GM18498 (cell line): ENCODE measurements around the gene PHETA2.
"Not testable (repeated sequence)": the region's sequence is repeated elsewhere in the genome, so short reads cannot be mapped to it uniquely, and the experiment has no call there.

Experiments used
- ATAC-seq: cut with Tn5 transposase; IDR thresholded peaks from one replicate; pipeline ENCODE4 v1.9.1; 2021; ENCODE audit warnings: mild to moderate bottlenecking, moderate library complexity; ENCODE audit not compliant: unreplicated experiment

The PHETA2 gene

DNA sequence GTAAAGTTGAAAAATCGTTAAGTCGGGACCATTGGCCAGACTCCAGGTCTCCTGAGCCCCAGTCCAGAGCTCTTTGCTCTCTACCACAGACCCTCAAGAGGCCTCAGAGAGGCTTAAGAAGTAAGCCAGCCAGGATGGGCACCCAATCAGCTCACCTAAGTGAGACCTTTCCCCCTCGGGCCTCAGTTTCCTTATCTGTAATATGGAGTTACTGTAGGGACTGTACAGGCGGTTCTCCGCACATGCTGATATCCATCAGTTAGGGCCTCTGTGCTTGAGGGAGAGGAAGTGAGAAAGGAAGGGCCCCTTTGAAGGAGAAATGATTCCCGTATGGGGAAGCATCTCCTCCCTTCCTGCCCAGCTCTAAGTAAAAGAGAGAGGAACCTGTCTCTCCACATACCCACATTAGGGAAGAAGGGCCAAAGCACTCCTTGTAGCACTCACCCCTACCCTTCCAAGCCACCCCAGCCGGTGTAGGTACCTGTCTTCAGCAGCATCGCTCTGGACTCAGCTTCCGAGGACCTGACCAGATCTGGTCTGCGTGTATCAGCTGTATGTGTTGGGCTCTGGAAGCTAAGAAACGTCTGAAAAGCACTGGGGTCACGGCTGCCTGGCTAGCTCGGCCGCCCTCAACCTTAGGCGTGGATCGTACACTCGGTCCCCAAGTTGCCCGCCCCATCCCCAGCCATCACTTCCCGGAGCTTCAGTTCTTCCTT, 4.1 kb upstream of the PHETA2 start:
- peak; percentile 13 for ATAC-seq

DNA sequence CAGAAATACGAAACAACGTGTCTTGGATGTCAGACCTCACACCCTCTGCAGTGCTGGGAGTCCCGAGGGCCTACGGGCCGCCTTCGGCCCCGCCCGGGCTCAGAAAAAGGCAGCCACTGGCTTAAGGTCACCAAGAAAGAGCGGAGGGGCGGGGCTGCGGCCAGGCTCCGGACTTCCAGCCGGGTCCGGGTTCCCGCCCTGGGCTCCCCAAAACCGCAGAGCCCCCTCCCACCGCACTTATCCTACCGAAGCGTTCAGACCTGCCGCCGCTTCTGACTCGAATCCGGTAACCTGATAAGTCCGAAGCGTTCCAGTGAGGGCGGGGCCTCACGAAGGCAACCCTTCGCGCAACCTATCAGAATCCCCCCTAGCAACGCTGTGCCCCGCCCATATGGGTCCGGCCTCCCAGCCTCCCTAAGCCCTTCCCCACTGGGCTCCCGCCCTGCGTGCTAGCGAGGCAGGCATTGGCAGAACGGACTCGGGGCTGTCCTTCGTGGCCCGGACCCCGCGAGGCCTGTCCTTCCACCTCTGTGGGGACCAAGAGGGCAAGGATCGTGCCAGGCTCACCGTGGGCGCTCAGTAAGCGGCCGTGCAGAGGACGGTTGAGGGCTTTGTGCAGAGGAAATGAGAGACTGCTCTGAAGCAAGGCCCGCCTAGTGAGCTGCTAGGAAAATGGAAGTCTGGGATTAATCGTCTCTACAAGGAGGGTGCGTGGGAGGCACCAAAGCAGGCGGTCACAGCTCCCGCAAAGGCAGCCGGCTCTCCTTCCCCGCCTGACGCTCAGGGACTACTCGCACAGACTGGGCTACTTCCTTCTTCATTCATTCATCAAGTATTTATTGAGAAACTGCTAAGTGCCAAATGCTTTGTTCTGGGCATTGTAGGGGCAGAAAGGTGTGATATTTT, 3.3 kb upstream of the PHETA2 start, which contains the start of gene NAGA:
TSS of gene NAGA (minus strand) at position 296 of the 906 bp plus-strand sequence. CDS start 515 bp downstream, outside the sequence.
- peak; percentile 92 for ATAC-seq

DNA sequence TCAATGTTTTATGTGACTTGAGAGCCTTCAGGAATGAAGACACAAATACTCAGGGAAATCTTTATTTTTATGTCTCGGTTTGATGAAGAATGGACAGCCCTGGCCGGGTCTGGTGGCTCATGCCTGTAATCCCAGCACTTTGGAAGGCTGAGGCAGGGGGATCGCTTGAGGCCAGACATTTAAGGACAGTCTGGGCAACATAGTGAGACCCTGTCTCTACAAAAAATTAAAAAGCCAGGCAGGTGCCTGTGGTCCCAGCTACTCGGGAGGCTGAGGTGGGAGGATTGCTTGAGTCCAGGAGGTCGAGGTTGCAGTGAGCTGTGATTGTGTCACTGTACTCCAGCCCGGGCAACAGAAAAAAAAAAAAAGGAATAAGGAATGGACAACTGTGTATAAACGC, 2.5 kb upstream of the PHETA2 start:
- ATAC-seq: not testable (repeated sequence)

DNA sequence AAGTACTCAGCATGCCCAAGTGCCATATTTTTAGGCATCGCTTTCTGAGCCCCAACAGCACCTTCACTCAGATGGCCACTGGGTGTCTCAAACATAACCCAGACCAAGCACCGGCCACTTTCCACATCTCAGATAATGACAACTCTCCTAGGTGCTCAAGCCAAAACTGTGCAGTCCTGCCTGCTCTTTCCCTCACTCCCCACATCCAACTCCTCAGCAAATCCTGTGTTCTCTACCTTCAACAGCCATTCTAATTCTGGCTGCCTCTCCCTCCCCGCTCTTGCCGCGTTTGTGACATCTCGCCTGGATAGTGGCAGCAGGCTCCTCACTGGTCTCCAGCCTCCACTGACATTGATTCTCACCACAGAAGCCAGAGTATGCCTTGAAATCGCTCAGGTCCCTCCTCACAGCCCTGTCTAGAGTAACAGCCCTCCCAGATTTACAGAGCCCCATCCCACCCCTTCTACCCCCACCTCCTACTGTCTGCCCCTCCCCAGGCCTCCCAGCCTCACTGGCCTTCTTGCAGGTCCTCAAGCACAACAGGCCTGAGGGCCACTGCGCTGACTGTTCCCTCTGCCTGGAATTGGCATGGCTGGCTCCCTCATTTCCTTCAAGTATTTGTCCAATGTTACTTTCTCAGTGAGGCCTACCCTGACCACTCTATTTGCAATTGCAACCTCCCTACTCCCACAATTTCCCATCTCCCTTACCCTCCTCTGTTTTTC, 1.3 kb upstream of the PHETA2 start:
- no peak for ATAC-seq

DNA sequence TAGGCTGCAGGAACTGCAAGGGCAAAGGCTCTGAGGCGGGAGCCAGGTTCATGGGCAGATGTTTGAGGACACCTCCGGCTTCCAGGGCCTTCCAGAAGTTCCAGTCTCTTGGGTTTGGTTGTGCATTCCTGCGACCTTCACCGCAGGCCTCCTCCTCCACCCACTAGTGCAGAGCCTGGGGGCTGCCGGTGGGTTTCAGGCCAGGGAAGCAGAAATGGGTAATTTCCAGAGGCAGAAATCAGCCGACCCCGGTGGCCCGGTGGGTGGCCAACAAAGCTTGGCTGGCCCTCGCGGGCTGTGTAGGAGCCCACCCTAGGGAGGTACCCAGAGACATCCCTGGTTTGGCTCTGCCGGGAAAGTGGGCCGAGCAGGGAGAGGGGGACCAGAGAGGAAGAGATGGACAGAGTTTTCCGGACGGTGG, 417 bp upstream of the PHETA2 start:
- no peak for ATAC-seq

DNA sequence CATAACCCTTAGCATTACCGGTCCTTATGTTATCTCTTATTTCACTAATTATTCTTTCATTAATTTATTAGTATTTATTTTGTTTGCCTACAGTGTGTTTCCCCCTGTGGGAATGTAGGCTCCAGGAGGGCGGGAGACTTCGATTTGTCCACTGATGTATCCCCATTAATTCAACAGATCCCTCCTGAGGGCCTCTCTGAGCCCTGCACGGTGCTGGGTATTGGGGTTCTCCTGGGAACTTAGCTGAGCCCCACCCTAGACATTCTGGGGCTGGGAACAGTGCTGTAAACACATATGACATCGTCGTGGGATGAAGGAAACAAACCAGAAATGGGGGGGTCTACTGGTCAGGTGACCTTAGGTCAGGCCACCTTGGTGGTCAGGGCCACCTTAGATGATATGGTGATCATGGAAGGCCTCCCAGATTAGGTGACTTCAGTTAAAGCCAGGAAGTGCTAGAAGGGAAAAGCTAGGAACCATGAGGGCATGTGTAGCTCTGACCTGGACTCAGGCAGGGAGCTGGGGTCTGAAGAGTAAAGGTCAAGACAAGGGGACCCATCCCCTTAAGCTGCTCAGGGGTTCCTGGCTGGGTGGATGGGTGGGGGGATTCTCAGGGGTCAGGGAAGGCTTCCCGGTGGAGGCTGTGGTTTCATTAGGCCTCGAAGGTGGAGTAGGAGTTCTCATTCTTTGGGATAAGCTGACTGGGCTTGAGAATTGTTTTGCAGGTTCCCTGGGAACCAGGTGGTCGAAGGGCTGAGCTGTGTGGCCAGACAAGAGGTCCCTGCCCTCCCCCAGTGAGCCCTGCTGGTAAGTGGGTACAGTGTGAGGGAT, 1.0 kb downstream of the PHETA2 start:
- no peak for ATAC-seq

DNA sequence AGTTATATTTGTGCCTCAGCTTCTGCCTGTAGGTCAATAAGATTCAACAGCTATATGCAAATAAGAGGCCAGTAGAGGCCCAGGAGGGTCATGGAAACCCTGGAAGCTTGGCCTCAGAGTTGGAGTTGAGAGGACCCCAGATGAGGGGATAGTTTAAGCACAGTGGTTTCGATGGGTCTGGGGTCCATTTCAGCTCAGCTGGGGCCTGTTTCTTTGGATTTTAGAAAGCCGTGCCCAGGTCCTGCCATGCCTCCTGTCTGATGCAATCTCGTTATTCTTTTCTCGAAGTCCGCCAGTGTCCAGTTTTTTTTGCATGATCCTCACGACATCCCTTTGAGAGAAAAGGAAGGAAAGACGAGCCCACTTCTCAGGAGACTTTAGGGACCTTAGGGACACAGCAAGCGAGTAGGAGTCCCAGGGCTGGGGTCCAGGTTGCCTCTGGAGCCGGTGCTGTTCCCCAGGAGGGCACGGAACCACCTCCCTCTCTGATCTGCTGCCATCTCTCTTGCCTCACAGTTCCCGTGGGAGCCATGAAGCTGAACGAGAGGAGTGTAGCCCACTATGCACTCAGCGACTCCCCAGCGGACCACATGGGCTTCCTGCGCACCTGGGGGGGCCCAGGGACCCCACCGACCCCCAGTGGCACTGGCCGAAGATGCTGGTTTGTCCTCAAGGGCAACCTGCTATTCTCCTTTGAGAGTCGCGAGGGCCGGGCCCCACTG, 2.9 kb downstream of the PHETA2 start:
- ATAC-seq: no peak

DNA sequence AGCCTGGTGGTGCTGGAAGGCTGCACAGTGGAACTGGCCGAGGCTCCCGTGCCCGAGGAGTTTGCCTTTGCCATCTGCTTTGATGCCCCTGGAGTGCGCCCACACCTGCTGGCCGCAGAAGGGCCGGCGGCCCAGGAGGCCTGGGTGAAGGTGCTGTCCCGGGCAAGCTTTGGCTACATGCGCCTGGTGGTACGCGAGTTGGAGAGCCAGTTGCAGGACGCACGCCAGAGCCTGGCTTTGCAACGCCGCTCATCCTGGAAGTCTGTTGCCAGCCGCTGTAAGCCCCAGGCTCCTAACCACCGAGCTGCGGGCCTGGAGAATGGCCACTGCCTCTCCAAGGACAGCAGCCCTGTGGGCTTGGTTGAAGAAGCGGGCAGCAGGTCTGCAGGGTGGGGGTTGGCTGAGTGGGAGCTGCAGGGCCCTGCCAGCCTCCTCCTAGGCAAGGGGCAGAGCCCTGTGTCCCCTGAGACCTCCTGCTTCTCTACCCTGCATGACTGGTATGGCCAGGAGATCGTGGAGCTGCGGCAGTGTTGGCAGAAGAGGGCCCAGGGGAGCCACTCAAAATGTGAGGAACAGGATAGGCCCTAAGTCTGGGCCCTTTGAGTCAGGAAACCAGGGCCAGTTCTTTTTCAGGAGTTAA, 3.6 kb downstream of the PHETA2 start:
- no peak for ATAC-seq

DNA sequence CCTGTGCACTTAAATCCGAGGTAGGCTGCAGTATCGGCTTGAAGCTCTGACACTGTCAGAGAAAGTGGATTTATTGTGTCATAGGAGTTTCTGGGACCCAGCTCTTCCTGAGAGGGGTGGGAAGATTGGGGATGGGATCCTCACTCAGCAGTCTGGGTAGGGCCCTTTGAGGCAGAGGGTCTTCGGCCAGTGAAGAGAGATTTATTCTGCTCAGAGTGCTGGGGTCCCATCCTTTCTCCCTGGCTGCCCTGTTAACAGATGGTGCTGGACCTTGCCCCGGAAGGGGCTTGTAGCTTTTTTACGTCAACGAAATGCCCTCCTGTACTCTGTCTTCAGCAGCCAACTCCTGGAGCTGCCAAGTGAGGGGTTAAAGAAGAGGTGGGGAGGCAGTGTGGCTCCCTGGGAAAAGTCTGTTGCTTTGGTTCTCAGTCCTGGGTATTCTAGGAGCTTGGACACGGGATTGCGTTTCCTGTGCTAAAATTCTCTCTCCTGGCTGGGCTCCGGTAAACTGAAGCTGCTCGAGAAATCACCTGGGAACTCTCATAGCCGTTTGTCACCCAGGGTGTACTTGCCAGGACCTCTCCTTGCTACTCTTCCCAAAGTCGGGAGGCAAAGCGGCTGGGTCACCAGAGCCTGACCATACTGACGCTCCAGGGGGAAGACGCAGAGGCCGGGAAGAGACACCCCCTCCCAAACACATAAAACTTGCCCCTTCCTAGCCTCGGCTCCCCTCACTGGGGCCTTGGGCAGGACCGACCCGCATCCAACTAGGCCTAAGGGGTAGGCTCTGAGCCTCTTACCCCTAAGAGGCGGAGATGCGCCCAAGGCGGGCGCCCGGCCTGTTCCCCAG, 4.6 kb downstream of the PHETA2 start:
- ATAC-seq: no peak

DNA sequence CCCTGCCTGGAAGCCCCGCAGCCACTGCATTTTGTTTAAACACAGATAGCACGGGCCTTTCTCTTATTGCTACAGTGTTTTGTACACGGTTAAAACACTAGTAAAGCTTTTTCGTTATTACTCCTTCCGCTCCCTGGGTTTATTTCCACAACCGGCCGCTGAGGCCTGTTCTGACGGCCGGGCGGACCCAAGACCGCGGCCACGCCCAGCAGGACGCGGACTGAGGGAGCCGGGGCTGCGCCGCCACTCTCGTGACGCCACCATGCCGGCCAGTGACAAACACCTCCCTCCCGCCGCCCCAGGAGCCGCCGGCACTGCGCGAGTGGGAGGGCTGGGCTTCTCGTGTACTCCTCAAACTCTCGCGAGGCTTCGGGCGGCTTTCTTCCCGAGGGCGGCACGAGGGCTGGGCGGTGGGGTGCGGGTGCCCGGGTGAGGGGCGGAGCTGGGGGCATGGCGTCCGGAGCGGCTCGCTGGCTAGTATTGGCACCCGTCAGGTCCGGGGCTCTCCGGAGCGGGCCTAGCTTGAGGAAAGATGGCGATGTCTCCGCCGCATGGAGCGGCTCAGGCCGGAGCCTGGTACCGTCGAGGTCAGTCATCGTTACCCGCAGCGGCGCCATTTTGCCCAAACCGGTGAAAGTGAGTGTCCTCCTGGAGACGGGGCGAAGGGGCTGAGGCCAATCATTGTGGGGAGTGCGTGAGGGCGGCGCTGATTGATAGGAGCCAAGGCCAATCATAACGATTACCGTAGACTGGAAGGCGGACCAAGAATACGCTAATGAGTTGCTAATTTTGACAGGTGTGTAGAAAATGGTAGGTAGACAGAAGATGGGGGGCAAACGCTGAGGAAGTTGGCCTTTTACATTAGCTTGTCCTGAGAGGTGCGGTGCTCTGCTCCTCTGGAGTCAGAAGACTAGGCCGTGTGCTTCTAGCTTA, 5.5 kb downstream of the PHETA2 start, which contains the start of gene SMDT1:
TSS of gene SMDT1 (plus strand) at position 382 of the 933 bp plus-strand sequence. CDS start at position 451, 69 bp downstream.
- ATAC-seq: peak; percentile 85

DNA sequence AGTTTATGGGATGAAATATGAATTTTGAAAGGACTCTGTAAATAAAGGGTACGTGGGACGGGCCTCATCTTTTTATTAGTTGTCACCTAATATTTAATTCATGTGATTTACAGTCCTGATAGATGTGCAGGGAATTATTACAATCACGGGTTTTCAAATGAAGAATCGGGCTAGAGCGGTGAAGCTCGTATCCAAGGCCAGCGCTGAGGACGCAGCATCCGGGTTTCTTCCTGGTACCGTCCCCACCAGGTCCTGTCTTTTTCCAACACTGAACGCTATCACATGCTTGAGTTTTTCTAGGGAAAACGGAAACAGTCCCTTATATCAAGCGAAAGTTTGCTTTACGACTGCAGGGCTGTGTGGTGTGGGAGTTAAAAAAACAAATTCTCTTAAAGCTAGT, 6.2 kb downstream of the PHETA2 start:
- no peak for ATAC-seq

DNA sequence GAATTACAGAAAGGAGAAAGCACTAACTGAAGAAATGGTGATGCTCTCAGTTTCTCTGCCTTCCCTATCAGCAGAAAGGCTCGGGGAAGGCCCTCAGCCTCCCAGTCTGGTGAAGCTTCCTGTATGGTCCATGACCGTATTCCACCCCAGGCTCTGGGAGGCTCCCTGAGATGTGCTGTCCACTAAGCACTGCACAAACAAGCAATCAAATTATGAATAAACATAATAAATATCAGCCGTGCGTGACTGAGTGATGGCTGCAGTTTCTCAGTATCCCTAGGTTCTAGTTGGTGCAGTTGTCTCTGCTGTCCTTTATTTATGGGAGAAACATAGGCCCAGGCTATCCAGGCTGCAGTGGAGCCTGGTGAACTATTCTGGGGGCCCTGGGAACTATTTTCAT, 9.1 kb downstream of the PHETA2 start:
- ATAC-seq: no peak

DNA sequence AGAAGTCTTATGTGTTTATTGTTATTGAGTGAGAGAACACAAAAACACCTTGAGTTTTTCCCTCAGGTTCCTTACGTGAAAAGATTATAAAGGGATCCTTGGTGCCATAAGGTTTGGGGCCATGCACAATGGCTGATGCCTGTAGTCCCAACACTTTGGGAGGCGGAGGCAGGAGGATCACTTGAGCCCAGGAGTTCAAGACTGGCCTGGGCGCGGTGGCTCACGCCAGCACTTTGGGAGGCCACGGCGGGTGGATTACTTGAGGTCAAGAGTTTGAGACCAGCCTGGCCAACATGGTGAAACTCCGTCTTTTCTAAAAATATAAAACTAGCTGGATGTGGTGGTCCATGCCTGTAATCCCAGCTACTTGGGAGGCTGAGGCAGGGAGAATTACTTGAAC, 10.8 kb downstream of the PHETA2 start:
- ATAC-seq: no peak

DNA sequence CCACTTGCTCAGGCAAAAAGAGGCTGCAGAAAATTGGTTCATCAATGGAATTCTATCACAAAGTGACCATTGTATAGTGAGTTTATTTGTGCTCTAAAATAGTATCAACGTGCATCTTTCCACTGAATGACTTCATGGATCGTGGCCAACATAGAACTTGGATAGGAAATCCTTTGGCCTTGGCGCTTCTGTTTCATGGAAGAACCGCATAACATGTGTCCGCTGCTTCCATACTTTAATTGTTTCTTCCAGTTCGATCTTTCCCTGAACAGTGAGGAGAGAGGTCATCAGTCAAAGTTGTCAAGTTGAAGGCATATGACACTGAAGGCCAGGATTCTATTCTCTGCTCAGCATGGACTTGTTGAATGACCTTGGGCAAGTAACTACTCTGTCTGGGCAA, 12.0 kb downstream of the PHETA2 start:
- ATAC-seq: no peak

DNA sequence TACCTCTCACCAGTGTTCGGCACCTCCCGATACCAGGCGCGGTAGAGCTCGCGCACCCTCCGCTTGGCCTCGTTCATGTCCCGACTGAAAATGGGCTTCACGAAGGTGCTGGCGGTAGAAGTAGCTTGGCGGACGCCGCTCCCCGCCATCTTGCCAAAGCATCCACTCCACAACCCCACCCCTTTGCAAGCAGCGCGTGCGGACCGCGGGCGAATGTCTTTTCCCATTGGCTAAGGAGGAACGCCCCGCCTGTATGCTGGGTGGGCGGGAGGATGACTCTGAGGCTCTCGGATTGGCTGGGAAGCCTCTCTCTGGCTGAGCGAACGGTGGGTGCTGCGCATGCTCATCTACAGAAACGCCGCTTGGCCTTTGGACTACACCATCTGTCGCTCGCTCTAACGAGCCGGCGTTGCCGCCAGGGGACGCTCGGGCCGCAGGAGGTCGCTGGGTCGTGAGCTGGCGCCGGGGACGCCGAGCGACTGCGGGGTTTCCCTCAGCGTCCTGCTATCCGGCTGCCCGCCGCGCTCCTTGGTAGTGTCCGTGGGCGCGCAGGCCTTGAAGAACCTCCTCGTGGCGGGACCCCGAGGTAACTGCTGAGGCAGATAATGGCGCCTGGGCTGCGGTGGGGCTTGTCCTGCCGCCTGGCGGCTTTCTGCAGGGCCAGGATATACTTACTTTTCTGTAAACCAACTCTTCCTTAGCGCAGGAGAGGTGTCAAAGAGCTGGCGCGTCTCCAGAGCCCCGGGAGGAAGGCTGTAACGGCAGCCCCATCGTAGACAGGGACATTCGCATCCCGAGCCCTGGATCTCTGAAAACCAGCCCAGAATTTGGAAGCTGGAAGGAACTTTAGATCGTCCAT, 16.8 kb downstream of the PHETA2 start, which contains the start of gene NDUFA6:
TSS of gene NDUFA6 (minus strand) at position 177 of the 859 bp plus-strand sequence. CDS start at position 149, 28 bp downstream.
- peak; percentile 95 for ATAC-seq

DNA sequence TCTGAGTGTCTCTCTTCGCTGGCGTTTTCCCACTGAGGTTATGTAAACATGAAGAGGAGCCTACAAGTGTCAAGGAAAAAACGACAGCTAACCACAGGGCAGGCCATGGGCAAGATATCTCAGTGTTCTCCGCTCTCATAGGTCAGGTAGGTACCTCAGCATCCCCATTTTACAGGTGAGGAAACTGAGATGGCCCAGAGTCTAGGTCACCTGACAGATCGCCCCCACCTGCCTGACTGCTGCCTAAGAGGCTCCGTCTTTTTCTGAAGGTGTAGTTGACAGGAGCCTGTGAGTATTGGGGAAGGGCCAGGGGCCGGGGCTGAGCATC, 17.4 kb downstream of the PHETA2 start:
- no peak for ATAC-seq
